ENCODE data around the gene DIPK1A.
A peak's percentile ranks its signal among the peaks of the same experiment; 100 is the strongest.

The DIPK1A gene

DNA sequence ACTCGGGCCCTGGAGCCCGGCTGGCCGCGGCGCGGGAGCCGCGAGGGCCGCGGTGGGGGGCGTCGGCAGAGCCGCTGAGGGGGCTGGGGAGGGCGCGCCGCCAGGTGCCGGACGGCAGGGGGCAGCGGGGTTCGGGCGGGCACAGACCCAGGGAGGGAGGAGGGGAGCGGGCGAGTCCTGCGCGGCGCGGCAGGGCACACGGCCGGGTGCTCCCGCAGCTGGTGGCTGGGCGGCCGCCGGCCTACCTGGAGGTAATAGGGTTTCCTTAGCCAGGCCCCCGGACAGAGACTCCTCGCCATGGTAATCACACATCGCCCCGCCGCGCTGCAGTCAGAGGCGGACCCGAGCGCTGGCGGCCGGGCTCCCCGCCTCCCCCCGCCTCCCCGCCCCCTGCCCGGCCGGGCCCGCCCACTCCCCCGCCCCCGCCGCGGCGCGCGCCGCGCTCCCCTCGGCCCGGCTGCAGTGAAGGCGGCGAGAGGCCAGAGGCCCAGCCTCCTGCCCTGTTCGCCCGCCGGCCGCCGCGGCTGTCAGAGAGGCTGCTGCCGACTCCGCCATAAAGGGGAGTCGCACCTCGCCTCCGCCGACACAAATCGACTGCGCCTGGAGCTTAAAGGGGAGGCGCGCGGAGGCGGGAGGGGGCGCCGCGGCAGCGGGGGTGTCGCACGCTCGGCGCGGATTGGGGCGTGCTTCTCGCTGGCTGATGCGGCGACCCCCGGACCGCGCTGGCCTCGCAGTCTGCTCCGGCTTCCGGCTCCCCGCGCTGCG, at the start of gene DIPK1A:
DIPK1A (minus strand) TSS at position 332 of the 765 bp plus-strand sequence; CDS start at position 299, 33 bp downstream.
- DNase-seq (ENCODE audit: low read depth in 3 of 3, low spot score in 1 of 3) = peak in 2 of 3 donors; percentile 50 to 54

DNA sequence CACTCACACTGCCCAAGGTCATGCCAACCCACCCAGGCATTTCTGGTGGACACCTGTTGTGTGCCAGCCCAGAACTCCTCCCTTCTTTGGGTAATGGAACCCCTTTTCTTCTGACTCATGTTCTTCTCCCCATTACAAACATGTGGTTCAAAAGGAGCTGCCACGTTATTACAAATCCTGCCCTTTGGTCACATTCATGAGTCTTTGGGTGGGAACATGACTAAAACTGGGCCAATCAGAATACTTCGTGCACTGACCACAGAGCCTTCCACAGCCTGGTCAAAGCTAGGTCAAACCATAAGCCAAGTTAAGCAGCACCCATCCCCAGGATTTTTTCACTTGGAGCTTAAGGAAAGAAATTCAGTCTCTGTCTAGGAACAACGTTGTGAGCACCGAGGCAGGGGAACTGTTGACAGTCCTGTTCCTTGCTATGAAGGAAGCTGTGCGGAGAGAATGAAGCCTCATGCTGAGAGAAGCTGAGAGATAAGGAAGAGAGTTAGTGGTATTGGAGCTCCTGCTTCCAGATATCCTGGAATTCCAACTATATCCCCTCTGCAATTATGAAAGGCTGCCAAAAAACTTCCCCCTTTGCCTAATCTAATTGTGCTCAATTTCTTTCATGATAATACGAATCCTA, 46.8 kb upstream of the DIPK1A start:
- DNase-seq (ENCODE audit: low read depth in 3 of 3, low spot score in 1 of 3) = no peak

DNA sequence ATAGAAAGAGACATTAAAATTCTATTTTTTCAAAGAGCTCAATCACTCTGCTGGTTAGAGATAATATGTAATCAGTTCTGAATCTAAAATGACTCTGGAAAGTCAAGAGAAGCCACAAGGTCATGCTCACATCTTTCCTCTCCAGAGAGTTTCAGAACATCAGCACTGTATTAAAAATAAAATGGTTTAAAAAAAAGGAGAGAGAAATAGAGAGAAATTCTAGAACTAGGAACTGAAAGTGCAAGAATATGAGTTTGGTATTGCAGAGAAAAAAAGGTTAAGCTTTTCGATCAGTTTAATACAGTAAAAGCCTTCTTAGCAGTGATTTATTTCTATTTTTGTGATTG, 44.0 kb upstream of the DIPK1A start:
- DNase-seq (ENCODE audit: low read depth in 3 of 3, low spot score in 1 of 3) = no peak

DNA sequence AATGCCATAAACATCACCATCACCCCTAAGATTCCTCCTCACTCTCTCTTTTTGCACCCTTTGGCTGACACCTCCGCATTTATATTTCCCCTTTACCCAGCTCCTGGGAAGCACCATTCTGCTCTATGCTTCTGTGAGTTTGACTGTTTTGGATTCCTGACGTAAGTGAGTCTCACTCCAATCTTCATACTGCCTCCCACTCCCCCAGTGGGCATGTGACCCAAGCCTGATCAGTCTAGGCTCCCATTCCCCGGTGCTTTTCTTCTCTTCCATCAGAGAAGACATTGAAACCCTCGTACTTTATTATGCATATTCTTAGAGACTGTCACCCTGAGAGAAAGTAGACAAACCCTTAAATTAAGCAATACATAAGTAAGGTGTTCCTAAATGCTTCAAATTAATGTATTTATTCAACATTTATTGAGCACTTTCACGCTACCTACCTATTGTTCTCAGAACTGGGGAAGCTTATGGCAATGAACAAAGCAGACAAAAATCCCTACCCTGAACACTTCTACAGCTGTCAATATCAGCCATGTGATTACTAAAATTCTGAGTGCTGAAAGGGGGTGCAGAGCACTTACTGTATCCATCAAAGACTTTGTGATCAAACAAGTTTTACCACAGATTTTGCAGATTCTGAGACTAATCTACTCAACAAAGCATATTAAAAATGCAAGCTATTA, 43.4 kb upstream of the DIPK1A start:
- DNase-seq (ENCODE audit: low read depth in 3 of 3, low spot score in 1 of 3) = no peak

DNA sequence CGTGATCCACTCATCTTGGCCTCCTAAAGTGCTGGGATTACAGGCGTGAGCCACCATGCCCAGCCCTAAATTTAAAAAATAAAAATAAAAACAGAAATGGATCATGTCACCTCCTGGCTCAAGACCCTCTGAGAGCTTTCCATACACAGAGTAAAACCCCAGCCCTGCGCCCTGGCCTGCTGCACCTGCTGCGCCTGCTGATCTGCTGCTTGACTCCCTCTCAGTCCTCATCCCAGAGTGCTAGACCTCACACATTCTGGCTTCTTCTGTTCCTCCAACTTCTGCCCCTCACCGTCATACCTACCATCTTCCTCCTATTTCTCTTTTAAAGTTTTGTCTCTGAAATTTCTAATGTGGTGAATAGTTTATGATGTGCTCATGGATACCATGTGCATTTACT, 42.7 kb upstream of the DIPK1A start:
- no peak for DNase-seq (ENCODE audit: low read depth in 3 of 3, low spot score in 1 of 3)

DNA sequence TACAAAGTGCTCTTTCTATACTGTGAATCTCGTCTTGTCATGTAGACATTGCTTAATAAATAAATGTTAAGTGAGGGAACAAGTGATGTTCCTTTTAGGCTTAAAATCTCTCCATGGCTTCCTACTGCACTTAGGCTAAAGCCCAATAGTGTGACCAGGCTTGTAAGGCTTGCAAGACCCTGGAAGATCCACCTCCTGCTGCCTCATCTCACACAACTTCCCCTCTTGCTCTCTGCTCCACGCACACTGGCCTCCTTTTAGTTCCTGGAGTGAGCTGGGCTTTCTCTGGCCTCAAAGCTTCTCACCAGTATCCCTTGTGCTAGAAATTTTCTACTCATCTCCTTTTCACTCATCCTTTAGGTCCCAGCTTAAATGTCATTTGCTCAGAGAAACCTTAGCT, 41.5 kb upstream of the DIPK1A start:
- DNase-seq (ENCODE audit: low read depth in 3 of 3, low spot score in 1 of 3) = no peak

DNA sequence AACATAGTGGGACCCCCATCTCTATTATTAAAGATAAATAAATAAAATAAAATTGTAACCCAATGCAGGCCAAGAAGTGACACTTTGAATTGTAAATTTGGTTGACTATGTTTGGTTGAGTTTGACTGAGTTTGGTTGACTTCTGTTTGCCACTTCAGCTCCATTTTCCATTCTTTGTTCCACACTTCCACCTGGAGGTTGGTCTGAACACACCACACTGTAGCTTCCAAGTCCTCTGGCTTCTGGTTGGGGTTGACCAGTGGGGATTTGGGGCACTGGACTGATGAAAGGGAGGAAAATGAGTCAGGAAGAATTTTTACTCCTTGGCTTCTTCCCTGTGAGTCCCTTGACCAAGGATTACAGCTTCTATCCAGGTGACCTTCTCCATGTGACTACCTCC, 40.6 kb upstream of the DIPK1A start:
- DNase-seq (ENCODE audit: low read depth in 3 of 3, low spot score in 1 of 3) = no peak

DNA sequence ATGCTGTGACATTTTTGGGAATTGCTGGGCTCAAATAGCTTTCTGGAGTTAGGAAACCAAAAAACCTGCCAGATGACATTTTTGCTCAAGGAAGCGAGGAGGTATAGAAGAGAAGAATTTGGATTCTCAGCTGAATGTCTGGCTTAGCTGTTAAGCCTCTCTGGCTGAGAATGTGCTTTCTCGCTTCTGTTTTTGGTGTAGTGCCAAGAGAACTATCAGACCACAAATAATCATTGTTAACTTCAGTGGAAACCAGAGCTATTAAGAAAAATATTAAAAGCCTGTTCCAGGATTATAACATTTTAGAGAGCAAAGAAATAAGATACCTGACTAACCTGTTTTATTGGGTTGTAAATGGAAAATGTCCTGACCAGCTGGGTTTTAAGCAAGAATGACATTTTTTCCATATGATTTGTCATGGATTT, 39.5 kb upstream of the DIPK1A start:
- DNase-seq (ENCODE audit: low read depth in 3 of 3, low spot score in 1 of 3) = no peak

DNA sequence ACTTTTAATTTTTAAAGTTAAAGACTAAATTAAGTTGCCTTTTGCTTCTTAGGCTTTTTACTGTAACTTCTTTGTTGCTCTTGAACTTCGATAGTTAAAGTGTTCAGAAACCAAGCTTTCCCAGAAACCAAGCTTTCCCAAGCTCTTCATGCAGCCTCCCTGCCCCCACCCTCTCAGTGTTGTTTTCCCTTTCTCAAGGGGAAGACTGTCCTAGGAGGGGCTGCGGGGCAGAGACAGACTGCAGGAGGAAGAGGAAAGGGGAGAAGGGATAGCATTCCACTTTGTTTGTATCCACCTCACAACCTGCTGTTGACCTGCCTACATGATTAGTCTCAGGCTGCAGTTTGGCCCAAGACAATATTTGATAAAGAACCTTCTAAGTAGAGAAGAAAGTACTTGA, 39.0 kb upstream of the DIPK1A start:
- no peak for DNase-seq (ENCODE audit: low read depth in 3 of 3, low spot score in 1 of 3)

DNA sequence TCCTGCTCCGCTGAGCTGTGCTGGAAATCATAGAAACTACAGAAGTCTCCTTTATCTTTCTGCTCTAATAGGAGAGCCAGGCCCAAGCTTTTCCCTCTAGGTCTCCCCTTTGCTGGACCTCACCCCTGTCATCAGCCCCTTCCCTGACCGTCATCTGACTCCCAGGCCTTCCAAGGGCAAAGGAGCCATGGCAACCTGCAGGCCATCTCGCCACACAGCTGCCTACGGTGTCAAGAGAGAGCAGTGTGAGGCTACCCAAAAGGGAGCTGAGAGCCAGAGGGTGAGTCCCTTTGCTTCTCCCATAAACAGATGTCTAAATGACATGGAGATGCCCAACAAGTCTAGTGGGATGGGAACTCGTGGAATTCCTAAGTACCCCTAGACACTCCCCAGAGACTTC, 37.6 kb upstream of the DIPK1A start:
- no peak for DNase-seq (ENCODE audit: low read depth in 3 of 3, low spot score in 1 of 3)

DNA sequence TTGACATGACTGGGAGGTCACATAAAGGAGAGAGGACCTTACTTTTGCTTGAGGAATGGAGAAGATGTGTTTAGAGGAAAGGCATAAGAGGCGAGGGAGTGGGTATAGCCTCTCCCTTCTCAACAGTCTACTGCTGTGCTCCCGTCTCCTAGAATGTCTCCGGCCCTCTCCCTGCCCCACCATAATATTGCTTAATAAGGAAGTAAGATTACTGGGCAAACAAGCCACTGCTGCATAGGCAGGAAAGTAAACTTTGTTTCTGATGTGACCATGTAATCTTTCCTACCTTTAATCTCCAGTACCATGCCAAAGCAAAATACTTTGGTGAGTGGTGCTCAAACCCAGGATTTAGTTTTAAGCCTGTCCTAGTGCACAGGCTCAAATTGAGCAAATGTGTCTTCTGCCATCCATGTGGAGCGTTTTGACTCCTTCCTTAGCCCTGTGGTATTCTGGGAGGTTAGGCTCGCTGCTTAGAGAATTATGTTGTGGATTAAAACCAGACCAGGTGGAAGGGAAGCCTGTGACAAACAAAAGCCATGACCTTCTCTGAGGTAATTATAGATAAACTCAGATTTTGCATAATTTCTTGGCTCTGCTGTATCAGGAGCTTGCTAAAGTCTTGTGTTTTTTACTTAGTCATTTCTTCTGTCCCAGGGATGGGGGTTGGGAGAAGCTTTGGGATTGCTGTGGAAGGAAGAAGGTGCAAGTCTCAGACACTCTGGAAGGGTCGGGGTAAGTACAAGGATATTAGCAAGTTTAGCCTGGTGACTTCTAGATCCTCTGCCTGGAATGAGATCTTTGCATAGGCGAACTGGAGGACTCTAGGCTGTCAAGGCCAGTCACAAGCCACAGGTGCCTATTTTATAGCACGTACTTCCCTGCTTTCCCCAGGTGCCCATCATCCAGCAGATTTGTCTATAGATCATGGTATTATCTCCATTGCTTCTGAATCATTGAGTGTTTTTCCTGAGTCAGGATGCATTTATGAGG, 34.5 kb upstream of the DIPK1A start:
- DNase-seq (ENCODE audit: low read depth in 3 of 3, low spot score in 1 of 3) = no peak

DNA sequence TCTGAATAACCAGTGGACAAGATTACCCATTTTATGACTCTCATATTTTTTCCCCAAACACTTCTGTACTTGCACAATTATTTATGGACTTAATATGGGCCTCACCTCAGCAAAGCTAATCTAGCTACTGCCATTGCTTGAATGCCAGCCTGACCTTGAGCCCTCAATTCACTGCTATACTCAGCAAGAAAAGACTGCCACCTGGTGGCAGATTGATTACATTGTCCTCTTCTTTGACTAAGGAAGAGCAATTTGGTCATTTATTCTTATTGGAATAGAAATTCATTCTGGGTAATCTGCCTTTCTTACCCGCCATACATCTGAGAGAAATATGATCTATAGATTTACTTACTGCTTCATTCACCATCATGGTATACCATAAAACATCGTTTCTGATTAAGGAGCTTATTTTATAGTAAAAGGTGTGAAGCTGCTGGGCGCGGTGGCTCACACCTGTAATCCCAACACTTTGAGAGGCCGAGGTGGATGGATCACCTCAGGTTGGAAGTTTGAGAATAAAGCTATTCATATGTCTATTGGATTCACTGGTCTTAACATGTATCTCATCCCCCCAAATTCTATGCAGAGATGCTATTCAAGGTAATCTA, 32.9 kb upstream of the DIPK1A start:
- peak in 2 of 3 donors; percentile 54 to 60 for DNase-seq (ENCODE audit: low read depth in 3 of 3, low spot score in 1 of 3)

DNA sequence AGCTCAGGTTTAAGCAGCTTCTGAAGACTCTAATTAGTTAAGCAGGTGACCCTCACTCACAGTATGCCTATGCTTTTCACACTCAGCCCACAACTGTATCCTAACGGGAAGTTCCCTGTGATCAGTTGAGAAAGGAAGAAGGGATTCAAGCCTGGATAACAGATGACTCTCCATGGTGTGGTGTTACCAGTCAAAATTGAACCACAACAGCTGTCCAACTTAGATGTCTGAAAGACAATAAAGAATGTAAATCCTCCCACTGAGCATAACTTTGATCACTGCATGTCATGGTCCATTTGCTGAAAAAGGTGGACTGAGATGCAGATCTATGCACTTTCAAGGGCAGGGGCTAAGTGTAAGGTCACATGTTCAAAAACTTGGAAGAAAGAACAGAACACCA, 32.3 kb upstream of the DIPK1A start:
- DNase-seq (ENCODE audit: low read depth in 3 of 3, low spot score in 1 of 3) = no peak

DNA sequence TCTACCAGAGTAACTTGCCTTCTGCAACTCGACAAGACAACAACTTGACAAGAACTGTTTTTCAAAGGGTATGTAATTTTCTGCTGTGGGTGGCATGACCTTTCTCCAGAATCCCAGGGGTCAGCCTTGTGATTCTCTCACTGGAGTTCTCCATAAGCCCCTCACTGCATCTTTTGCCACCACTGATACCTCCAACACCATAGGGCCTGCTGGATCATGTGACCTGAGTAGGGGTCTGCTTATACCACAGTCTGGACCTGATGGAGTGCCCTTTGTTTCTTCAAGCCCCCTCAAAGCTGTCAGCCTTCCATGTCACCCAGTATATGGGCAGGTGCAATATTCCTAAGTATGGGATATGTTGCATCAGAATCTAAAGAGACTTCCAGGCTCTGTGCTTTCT, 31.6 kb upstream of the DIPK1A start:
- DNase-seq (ENCODE audit: low read depth in 3 of 3, low spot score in 1 of 3) = no peak

DNA sequence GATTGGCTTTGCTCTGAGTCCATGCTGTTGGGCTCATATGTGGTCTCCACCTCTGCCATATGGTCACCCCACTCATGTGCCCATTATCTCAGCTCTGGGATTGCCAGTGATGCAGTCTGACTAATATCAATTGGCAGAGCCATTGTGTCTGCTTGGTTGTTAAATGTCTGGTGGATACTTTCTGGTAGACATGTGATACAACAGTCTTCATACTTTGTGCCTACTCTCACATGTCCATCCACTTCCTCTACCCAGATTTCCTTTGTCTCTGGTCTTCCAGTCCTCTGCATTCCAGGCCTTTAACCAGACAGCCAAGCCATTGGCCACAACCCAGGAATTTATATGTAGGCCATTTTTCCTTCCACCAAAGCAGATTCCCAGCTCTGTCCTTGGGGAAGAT, 30.8 kb upstream of the DIPK1A start:
- no peak for DNase-seq (ENCODE audit: low read depth in 3 of 3, low spot score in 1 of 3)

DNA sequence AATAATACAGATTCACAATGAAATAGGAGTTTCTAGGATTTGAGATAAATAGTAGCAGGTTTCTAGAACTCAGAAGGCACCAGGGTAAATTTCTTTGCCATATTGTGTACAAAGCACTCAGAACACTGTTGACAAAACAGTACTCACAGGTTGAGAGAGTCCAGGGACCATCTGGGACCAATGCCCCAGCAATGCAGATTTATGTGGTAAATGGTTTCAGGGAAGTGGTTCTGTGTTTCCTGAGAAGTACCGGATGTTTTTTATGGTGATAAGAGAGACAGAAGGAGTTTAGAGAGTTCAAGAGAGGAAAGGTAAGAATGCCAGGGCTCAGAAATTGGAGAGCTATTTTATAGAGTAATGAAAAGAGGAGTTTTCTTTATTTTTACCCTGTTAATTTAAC, 29.6 kb upstream of the DIPK1A start:
- no peak for DNase-seq (ENCODE audit: low read depth in 3 of 3, low spot score in 1 of 3)

DNA sequence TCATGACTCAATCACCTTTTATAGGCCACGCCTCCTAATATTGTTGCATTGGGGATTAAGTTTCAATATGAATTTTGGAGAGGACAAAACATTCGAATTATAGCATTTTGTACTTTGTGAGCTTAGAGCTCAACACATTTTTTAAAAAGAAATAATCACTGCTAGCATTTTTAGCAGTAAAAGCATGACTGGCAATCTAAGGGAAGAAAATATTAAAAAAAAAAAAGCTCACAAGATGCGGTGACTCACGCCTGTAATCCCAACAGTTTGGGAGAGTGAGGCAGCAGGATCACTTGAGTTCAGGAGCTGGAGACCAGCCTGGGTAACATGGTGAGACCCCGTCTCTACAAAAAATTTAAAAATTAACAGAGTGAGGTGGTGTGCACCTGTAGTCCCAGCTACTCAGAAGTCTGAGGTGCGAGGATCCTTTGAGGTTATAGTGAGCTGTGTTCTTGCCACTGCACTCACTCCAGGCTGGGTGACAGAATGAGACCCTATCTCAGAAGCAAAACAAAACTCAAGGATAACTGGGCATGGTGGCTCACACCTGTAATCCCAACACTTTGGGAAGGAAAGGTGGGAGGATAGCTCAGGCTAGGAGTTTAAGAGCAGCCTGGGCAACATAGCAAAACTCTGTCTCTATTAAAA, 28.8 kb upstream of the DIPK1A start:
- no peak for DNase-seq (ENCODE audit: low read depth in 3 of 3, low spot score in 1 of 3)

DNA sequence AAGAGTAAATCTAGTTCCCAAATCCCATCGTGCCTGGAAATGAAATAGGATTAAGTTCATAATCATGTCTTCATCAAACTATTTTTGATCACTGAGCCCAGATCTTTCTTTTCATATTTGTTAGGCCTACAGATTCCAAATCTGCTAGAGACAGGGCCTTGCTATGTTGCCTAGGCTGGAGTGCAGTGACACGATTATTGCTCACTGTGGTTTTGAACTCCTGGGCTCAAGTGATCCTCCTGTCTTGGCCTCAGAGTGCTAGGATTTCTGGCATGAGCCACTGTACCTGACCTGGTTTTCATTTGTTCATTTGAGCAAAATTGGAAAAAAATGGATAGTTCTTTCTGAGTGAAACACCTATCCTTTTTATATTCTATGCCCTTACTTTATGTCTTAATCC, 28.0 kb upstream of the DIPK1A start:
- DNase-seq (ENCODE audit: low read depth in 3 of 3, low spot score in 1 of 3) = no peak

DNA sequence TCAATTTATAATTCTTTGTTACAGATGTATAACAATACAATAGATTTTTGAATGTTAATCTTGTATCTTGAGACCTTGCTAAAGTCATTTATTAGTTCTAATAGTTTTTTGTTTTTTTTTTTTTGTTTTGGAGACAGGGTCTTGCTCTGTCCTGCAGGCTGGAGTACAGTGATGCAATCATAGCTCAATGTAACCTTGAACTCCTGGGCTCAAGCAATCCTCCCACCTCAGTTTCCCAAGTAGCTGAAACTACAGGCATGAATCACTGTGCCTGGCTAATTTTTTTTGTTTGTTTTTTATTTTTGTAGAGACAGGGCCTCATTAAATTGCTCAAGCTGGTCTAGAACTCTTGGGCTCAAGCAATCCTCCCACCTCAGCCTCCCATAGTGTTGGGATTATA, 26.2 kb upstream of the DIPK1A start:
- DNase-seq (ENCODE audit: low read depth in 3 of 3, low spot score in 1 of 3) = no peak

DNA sequence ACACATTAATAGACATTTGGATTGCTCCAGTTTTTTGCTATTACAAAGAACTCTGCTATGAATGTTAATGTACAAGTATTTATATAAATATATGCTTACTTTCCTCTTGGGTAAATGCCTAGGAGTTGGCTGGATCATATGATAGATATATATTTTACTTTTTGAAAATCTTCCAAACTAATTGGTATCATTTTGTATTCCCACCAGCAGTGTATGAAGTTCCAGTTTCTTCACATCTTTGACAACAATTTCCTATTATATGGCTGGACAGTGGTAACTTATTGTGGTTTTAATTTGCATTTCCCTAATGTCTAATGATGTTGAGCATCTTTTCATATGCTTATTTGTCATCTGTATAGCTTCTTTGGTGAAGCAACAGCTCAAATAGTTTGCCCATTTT, 23.8 kb upstream of the DIPK1A start:
- no peak for DNase-seq (ENCODE audit: low read depth in 3 of 3, low spot score in 1 of 3)

Measured in stimulated activated CD4-positive, alpha-beta T cell treated with anti-CD3 and anti-CD28 coated beads, TNF-alpha, amount 100 ng/mL, for 1 hour (primary cell).